ENCODE data around the gene KRT84. TPM values are rescaled to one million over a fixed set of nuclear protein-coding genes. Genes with fewer than 3 reads are reported as not detected.

The KRT84 gene
- total RNA-seq, 1 experiment from 2014 or later: not detected

- no peak for DNase-seq
- Histone ChIP-seq H3K79me2 (ENCODE audit: low read length) (no peaks in the 10 kb centered on the region), H3K27ac (ENCODE audit: low read length) (no peak overlapping the region), H3K9ac (ENCODE audit: low read length) (no peak overlapping the region), H3K36me3 (ENCODE audit: insufficient read depth, low read length) (no peaks in the 10 kb centered on the region), H3K27me3 (ENCODE audit: low read length) (no peaks in the 10 kb centered on the region), H3K4me1 (ENCODE audit: low read length) (no peaks in the 10 kb centered on the region), H2AFZ (ENCODE audit: low read length) (no peak overlapping the region), H3K9me3 (ENCODE audit: low read length) (no peaks in the 10 kb centered on the region), H3K9me2 (replicated peaks; ENCODE audit: insufficient read depth, low read length) (no peaks in the 10 kb centered on the region), H4K20me1 (ENCODE audit: insufficient read depth, low read depth, low read length) (no peaks in the 10 kb centered on the region), H3K4me2 (ENCODE audit: low read depth, low read length, poor library complexity, severe bottlenecking) (no peak overlapping the region), H3K4me3 (ENCODE audit: low read length) (no peak overlapping the region)
Observed at GRCh38 chr12:52404951-52405350, 19.5 kb upstream of the KRT84 start.

GRCh38 chr12:52403561-52403960 lies 18.1 kb upstream of the KRT84 start:
- Histone ChIP-seq H3K79me2 (ENCODE audit: low read length) (no peaks in the 10 kb centered on the region), H3K9me3 (ENCODE audit: low read length) (no peaks in the 10 kb centered on the region), H4K20me1 (ENCODE audit: insufficient read depth, low read depth, low read length) (no peaks in the 10 kb centered on the region), H3K4me3 (ENCODE audit: low read length) (no peak overlapping the region), H3K9me2 (replicated peaks; ENCODE audit: insufficient read depth, low read length) (no peaks in the 10 kb centered on the region), H3K4me2 (ENCODE audit: low read depth, low read length, poor library complexity, severe bottlenecking) (no peak overlapping the region), H2AFZ (ENCODE audit: low read length) (no peak overlapping the region), H3K4me1 (ENCODE audit: low read length) (no peaks in the 10 kb centered on the region), H3K27ac (ENCODE audit: low read length) (no peak overlapping the region), H3K9ac (ENCODE audit: low read length) (no peak overlapping the region), H3K36me3 (ENCODE audit: insufficient read depth, low read length) (no peaks in the 10 kb centered on the region), H3K27me3 (ENCODE audit: low read length) (no peaks in the 10 kb centered on the region)
- no peak for DNase-seq

- H3K4me2 ChIP-seq (ENCODE audit: low read depth, low read length, poor library complexity, severe bottlenecking): no peak overlapping the region
- no peak overlapping the region for H2AFZ ChIP-seq (ENCODE audit: low read length)
- H4K20me1 ChIP-seq (ENCODE audit: insufficient read depth, low read depth, low read length): no peaks in the 10 kb centered on the region
- H3K27me3 ChIP-seq (ENCODE audit: low read length): no peaks in the 10 kb centered on the region
- no peaks in the 10 kb centered on the region for H3K79me2 ChIP-seq (ENCODE audit: low read length)
- no peaks in the 10 kb centered on the region for H3K36me3 ChIP-seq (ENCODE audit: insufficient read depth, low read length)
- no peak overlapping the region for H3K4me3 ChIP-seq (ENCODE audit: low read length)
- no peak overlapping the region for H3K9ac ChIP-seq (ENCODE audit: low read length)
- no peaks in the 10 kb centered on the region for H3K9me2 ChIP-seq (replicated peaks; ENCODE audit: insufficient read depth, low read length)
- H3K4me1 ChIP-seq (ENCODE audit: low read length): no peaks in the 10 kb centered on the region
- no peak overlapping the region for H3K27ac ChIP-seq (ENCODE audit: low read length)
- no peaks in the 10 kb centered on the region for H3K9me3 ChIP-seq (ENCODE audit: low read length)
- no peak for DNase-seq
Observed at GRCh38 chr12:52402873-52403540, 17.6 kb upstream of the KRT84 start.

- H3K9ac ChIP-seq (ENCODE audit: low read length): no peak overlapping the region
- H3K79me2 ChIP-seq (ENCODE audit: low read length): no peaks in the 10 kb centered on the region
- H2AFZ ChIP-seq (ENCODE audit: low read length): no peak overlapping the region
- no peaks in the 10 kb centered on the region for H3K36me3 ChIP-seq (ENCODE audit: insufficient read depth, low read length)
- H3K27me3 ChIP-seq (ENCODE audit: low read length): no peaks in the 10 kb centered on the region
- no peaks in the 10 kb centered on the region for H4K20me1 ChIP-seq (ENCODE audit: insufficient read depth, low read depth, low read length)
- no peaks in the 10 kb centered on the region for H3K9me3 ChIP-seq (ENCODE audit: low read length)
- H3K4me3 ChIP-seq (ENCODE audit: low read length): no peak overlapping the region
- no peaks in the 10 kb centered on the region for H3K4me1 ChIP-seq (ENCODE audit: low read length)
- no peaks in the 10 kb centered on the region for H3K9me2 ChIP-seq (replicated peaks; ENCODE audit: insufficient read depth, low read length)
- H3K4me2 ChIP-seq (ENCODE audit: low read depth, low read length, poor library complexity, severe bottlenecking): no peak overlapping the region
- DNase-seq: no peak
- H3K27ac ChIP-seq (ENCODE audit: low read length): no peak overlapping the region
Observed at GRCh38 chr12:52402377-52402776, 16.9 kb upstream of the KRT84 start.

- no peak overlapping the region for H3K4me3 ChIP-seq (ENCODE audit: low read length)
- H3K27me3 ChIP-seq (ENCODE audit: low read length): no peaks in the 10 kb centered on the region
- no peak overlapping the region for H3K27ac ChIP-seq (ENCODE audit: low read length)
- H2AFZ ChIP-seq (ENCODE audit: low read length): no peak overlapping the region
- no peaks in the 10 kb centered on the region for H3K4me1 ChIP-seq (ENCODE audit: low read length)
- H4K20me1 ChIP-seq (ENCODE audit: insufficient read depth, low read depth, low read length): no peaks in the 10 kb centered on the region
- no peaks in the 10 kb centered on the region for H3K9me2 ChIP-seq (replicated peaks; ENCODE audit: insufficient read depth, low read length)
- no peaks in the 10 kb centered on the region for H3K36me3 ChIP-seq (ENCODE audit: insufficient read depth, low read length)
- H3K79me2 ChIP-seq (ENCODE audit: low read length): no peaks in the 10 kb centered on the region
- H3K9ac ChIP-seq (ENCODE audit: low read length): no peak overlapping the region
- no peaks in the 10 kb centered on the region for H3K9me3 ChIP-seq (ENCODE audit: low read length)
- no peak for DNase-seq
- no peak overlapping the region for H3K4me2 ChIP-seq (ENCODE audit: low read depth, low read length, poor library complexity, severe bottlenecking)
Observed at GRCh38 chr12:52401926-52402325, 16.5 kb upstream of the KRT84 start.

GRCh38 chr12:52401526-52401925 lies 16.1 kb upstream of the KRT84 start:
- Histone ChIP-seq H4K20me1 (ENCODE audit: insufficient read depth, low read depth, low read length) (no peaks in the 10 kb centered on the region), H3K27ac (ENCODE audit: low read length) (no peak overlapping the region), H3K79me2 (ENCODE audit: low read length) (no peaks in the 10 kb centered on the region), H3K27me3 (ENCODE audit: low read length) (no peaks in the 10 kb centered on the region), H2AFZ (ENCODE audit: low read length) (no peak overlapping the region), H3K36me3 (ENCODE audit: insufficient read depth, low read length) (no peaks in the 10 kb centered on the region), H3K9ac (ENCODE audit: low read length) (no peak overlapping the region), H3K4me1 (ENCODE audit: low read length) (no peaks in the 10 kb centered on the region), H3K4me3 (ENCODE audit: low read length) (no peak overlapping the region), H3K4me2 (ENCODE audit: low read depth, low read length, poor library complexity, severe bottlenecking) (no peak overlapping the region), H3K9me2 (replicated peaks; ENCODE audit: insufficient read depth, low read length) (no peaks in the 10 kb centered on the region), H3K9me3 (ENCODE audit: low read length) (no peaks in the 10 kb centered on the region)
- no peak for DNase-seq

- DNase-seq: no peak
- H3K79me2 ChIP-seq (ENCODE audit: low read length): no peaks in the 10 kb centered on the region
- no peak overlapping the region for H3K4me3 ChIP-seq (ENCODE audit: low read length)
- H2AFZ ChIP-seq (ENCODE audit: low read length): no peak overlapping the region
- H3K9me2 ChIP-seq (replicated peaks; ENCODE audit: insufficient read depth, low read length): no peaks in the 10 kb centered on the region
- H3K9ac ChIP-seq (ENCODE audit: low read length): no peak overlapping the region
- no peaks in the 10 kb centered on the region for H4K20me1 ChIP-seq (ENCODE audit: insufficient read depth, low read depth, low read length)
- no peaks in the 10 kb centered on the region for H3K9me3 ChIP-seq (ENCODE audit: low read length)
- H3K4me1 ChIP-seq (ENCODE audit: low read length): no peaks in the 10 kb centered on the region
- no peak overlapping the region for H3K4me2 ChIP-seq (ENCODE audit: low read depth, low read length, poor library complexity, severe bottlenecking)
- no peaks in the 10 kb centered on the region for H3K27me3 ChIP-seq (ENCODE audit: low read length)
- no peaks in the 10 kb centered on the region for H3K36me3 ChIP-seq (ENCODE audit: insufficient read depth, low read length)
- H3K27ac ChIP-seq (ENCODE audit: low read length): no peak overlapping the region
Observed at GRCh38 chr12:52400906-52401305, 15.5 kb upstream of the KRT84 start.

- H4K20me1 ChIP-seq (ENCODE audit: insufficient read depth, low read depth, low read length): no peaks in the 10 kb centered on the region
- H3K4me1 ChIP-seq (ENCODE audit: low read length): no peaks in the 10 kb centered on the region
- no peaks in the 10 kb centered on the region for H3K36me3 ChIP-seq (ENCODE audit: insufficient read depth, low read length)
- no peaks in the 10 kb centered on the region for H3K79me2 ChIP-seq (ENCODE audit: low read length)
- no peaks in the 10 kb centered on the region for H3K9me3 ChIP-seq (ENCODE audit: low read length)
- no peak overlapping the region for H3K4me2 ChIP-seq (ENCODE audit: low read depth, low read length, poor library complexity, severe bottlenecking)
- H3K9me2 ChIP-seq (replicated peaks; ENCODE audit: insufficient read depth, low read length): no peaks in the 10 kb centered on the region
- no peak overlapping the region for H2AFZ ChIP-seq (ENCODE audit: low read length)
- DNase-seq: no peak
- H3K4me3 ChIP-seq (ENCODE audit: low read length): no peak overlapping the region
- no peak overlapping the region for H3K27ac ChIP-seq (ENCODE audit: low read length)
- H3K9ac ChIP-seq (ENCODE audit: low read length): no peak overlapping the region
- no peaks in the 10 kb centered on the region for H3K27me3 ChIP-seq (ENCODE audit: low read length)
Observed at GRCh38 chr12:52399756-52400155, 14.3 kb upstream of the KRT84 start.

All from Karpas-422 (cell line).